Fibroblast of skin of left biceps (primary cell): ENCODE results near the gene SMARCD1.
"Not testable (repeated sequence)": the region's sequence is repeated elsewhere in the genome, so short reads cannot be mapped to it uniquely, and the experiment has no call there.

Experiments
- DNase-seq, 2 experiments: peaks; one replicate each; pipeline ENCODE4 v3.0.0-alpha.2; 2013; ENCODE audit warnings: low read depth in 2 of 2

Gene SMARCD1

DNA sequence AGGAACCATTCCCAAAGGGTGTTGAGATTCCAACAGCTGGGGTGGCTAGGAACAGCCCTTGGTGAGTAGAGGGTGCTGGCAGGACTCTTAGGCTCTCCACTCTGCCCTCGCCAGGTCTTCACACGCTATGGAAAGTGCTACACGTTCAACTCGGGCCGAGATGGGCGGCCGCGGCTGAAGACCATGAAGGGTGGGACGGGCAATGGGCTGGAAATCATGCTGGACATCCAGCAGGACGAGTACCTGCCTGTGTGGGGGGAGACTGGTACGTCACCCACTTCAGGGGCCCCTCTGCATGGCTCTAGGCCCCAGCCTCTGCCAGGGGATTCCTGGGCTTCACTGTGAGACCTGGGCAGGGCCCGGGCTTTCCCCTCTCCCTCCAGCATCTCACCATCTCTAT, 8.0 kb upstream of the SMARCD1 start:
- no peak for DNase-seq

DNA sequence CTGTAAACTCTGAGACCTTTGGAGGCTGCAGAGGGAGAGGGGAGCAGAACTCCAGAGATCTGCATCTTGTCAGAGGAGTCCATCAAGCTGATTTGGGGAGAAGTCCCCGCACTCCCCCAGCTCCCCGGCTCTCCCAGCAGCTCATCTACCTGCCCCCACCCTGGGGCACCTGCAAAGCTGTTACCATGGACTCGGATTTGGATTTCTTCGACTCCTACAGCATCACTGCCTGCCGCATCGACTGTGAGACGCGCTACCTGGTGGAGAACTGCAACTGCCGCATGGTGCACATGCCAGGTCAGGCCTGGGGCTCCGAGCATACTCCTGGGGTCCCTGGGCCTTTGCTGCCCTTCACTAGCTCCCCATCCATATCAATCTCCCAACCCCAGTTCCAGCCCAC, 6.9 kb upstream of the SMARCD1 start:
- no peak for DNase-seq

DNA sequence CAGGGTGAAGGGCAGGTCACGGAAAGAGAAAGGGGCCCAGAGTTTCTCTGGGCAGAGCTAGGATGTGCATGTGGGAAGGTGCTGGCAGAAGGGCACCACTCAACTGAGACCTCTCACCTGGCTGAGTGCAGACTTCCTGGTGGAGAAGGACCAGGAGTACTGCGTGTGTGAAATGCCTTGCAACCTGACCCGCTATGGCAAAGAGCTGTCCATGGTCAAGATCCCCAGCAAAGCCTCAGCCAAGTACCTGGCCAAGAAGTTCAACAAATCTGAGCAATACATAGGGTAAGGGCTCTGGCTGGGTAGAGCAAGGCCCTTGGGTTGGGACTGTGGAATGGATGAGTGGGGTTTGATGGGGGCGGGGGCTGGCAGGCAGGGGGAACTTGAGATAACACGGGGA, 5.4 kb upstream of the SMARCD1 start:
- DNase-seq = no peak

- no peak for DNase-seq
Measured at GRCh38 chr12:50081096-50081808, 3.9 kb upstream of the SMARCD1 start.

- no peak for DNase-seq
Measured at GRCh38 chr12:50082644-50083043, 2.5 kb upstream of the SMARCD1 start.

- no peak for DNase-seq
Measured at GRCh38 chr12:50083301-50083700, 1.8 kb upstream of the SMARCD1 start.

DNA sequence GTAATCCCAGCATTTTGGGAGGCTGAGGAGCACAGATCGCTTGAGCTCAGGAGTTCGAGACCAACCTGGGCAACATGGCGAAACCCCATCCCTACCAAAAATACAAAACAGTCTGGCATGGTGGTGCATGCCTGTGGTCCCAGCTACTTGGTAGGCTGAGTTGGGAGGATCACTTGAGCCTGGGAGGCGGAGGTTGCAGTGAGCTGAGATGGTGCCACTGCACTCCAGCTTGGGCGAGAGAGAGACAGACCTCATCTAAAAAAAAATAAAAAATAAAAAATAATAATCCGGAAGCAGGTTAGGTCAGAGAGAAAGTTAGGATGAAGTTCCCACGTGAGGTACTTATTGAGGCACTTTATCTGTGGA, 750 bp upstream of the SMARCD1 start:
- DNase-seq = not testable (repeated sequence)

DNA sequence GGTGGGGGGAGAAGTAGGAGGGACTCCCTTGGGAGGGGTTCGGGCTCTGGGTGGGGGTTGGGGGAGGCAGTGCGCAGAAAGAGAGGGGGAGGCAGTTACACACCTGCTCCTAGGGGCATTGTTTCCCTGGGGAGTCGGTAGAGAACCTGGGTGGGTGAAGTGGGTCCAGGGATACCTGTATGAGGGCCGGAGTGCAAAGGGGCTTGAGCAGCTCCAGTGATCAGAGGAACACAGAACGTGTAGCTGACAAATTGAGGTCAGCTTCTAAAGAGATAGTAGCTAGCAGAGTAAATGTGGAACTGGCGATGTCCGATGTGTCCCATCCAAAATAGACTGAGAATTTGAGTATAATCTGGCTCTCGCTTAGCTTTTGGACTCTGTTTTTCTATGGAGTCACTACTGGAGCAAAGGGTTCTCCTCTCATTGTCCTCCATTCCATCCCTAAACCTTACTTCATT, 502 bp downstream of the SMARCD1 start:
- DNase-seq = no peak

DNA sequence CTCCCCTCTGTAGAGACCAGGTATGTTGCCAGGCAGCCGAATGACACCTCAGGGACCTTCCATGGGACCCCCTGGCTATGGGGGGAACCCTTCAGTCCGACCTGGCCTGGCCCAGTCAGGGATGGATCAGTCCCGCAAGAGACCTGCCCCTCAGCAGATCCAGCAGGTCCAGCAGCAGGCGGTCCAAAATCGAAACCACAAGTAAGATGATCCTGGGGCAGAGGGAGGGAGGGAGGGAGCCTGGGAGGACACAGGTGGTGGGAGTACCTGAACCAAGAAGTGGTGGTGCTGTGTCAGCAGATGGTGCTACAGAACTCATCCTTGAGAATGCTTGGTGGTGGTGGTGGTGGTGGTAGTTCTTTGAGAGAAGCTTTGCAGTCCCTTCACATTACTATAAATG, 1.0 kb downstream of the SMARCD1 start:
- no peak for DNase-seq

DNA sequence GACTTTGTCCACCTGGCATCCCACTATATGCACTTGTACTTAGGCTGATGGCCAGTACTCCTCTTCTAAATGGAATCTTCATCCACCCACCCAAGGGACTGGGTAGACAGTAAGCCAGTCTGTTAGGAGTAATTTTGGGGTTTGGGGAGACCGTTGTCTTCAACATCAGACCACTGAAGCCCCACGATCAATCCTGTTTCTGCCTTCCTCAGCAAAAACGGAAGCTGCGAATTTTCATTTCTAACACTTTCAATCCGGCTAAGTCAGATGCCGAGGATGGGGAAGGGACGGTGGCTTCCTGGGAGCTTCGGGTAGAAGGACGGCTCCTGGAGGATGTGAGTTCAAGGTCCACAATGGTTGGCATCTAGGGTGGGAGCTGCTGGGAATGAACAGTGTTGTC, 2.0 kb downstream of the SMARCD1 start:
- DNase-seq = no peak

- DNase-seq = no peak
Measured at GRCh38 chr12:50087995-50088394, 2.9 kb downstream of the SMARCD1 start.

GRCh38 chr12:50088577-50089335, 3.6 kb downstream of the SMARCD1 start:
- DNase-seq = no peak

- DNase-seq = no peak
Measured at GRCh38 chr12:50089730-50090129, 4.6 kb downstream of the SMARCD1 start.

- DNase-seq = no peak
Measured at GRCh38 chr12:50090391-50090790, 5.2 kb downstream of the SMARCD1 start.

- no peak for DNase-seq
Measured at GRCh38 chr12:50097952-50098351, 12.8 kb downstream of the SMARCD1 start.

DNA sequence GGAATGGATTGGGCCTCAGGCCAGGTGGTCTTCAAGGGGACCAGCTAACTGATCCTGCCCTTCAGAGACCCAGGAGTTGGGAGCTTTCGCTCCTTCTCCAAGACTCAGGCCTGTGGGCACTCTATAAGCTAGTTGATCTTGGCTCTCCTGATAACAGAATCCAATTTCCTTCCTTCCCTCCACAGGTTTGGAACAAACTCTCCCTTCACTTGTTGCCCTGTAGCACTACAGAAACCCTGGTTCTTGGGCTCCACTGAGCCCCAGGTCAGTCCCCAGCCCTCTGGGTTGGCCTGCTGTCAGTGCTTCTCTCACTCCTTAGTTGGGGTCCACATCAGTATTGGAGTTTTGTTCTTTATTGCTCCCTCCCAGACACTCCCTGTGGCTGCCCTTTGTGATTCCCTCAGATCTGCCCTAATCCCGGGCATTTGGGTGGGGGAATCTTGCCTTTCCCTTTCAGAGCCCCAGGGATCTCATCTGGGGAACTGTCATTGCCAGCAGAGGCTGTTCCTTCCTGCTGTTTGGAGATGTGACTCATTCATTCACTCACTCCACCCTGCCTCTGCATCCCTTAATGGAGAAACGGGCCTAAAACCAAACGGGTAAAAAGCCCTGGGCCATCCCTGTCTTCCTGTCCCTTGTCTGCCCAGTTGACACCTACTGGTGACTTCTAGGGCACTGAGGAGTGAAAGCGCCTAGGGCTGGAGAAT, 14.3 kb downstream of the SMARCD1 start:
- DNase-seq = no peak

GRCh38 chr12:50100561-50100960, 15.4 kb downstream of the SMARCD1 start:
- no peak for DNase-seq

- no peak for DNase-seq
Measured at GRCh38 chr12:50101663-50102062, 16.5 kb downstream of the SMARCD1 start.

DNA sequence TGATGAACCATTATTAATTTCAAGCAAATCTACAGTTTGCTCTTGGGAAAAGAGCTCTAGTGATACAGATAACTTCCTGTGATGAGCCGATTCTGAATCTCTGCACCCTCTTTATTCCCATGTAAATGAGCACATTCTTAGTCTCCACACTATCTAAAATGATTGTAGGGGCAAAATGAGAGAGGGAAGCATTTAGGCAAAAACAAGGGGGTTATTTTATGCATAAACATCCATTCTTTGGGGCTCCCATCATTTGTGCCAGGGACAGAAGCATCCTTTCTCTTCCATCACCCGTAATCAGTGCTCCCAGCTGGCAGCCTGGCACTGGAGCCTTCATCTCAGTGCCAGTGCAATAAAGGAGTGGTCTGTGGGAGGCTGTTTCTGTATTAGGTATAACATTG, 17.0 kb downstream of the SMARCD1 start:
- DNase-seq = no peak

GRCh38 chr12:50102646-50103309, 17.6 kb downstream of the SMARCD1 start:
- no peak for DNase-seq

- no peak for DNase-seq
Measured at GRCh38 chr12:50103351-50103750, 18.2 kb downstream of the SMARCD1 start.

- DNase-seq = no peak
Measured at GRCh38 chr12:50103767-50104321, 18.7 kb downstream of the SMARCD1 start, which contains the start of gene GPD1. Gene GPD1, plus strand, starts transcription at chr12:50104008. Its CDS starts 43 bp downstream, at chr12:50104051.
